ENCODE results near the gene GALR2. TPM values are rescaled to one million over a fixed set of nuclear protein-coding genes. Genes with fewer than 3 reads are reported as not detected.

Gene GALR2
- total RNA-seq, 2 experiments from 2014 or later: 0.38 to 0.40 TPM

DNA sequence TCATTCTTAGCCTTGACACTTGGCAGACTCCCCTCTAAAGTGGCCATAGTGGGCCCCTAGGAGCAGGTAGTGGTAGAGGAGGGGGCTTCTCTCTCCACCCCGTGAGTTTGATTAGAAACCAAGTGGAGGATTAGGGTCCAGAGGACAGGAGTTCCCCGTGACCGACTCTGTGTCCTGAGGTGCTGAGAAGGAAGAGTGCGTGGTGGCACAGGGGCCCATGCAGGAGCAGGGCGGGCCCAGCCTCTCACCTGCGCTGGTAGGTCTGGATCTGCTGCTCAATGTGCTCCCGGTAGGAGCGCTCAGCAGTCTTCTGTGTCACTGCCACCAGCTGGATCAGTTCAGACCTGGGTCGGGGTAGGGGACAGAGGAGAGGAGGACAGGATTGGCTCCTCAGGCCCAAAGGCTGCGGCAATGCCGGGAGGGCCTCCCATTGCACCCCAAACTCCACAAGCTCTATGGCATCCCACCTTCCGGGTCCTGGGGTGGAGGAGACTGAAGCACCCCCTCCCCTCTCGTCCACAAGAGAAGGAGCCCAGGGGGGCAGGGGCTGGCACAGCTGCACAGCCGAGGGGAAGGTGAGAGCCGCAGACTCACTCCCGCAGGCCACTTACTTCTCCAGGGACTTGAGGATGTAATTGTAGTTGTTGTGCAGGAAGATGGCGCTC, 10.6 kb downstream of the GALR2 start:
- ChIA-PET CTCF (no interaction called here), POLR2A (no interaction called here)
- H3K4me1 Mint-ChIP-seq: no peaks in the 10 kb centered on the region
- peaks cover 44% of the 10 kb centered on the region for H3K36me3 Mint-ChIP-seq (ENCODE audit: low read depth)
- no peak for DNase-seq
- H3K9me3 Mint-ChIP-seq: no peaks in the 10 kb centered on the region
- no peak overlapping the region for H3K4me3 Mint-ChIP-seq
- H3K27me3 Mint-ChIP-seq: no peaks in the 10 kb centered on the region
- no peak overlapping the region for H3K27ac Mint-ChIP-seq

DNA sequence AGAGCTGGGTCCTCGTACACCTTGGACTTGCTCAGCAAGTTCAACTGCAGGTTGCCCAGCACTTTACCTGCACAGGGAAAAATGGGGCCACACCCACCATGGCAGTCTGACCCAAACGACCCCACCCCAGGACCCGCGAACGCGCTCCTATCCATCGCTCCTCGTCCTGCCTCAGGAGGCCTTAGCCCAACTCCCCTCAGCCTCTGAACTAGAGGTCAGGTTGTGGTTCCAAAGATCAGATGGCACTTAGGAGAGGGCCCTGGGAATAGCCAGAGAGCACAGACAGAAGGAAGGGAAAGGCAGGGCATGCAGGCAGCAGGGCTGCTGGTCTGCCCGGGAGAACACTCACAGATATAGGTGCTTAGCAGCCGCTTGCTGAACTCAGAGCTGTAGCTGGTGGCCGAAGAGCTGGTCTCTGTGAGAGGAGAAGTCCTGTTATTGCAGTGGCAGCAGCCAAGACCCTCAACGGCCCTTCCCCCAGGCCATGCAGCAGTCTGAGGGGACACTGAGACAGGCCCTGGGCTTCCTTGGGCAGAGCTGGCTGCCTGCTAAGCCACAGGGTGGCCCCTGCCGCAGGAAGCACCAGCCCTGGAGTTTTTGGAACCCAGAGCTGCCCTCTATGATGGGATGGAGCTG, 11.3 kb downstream of the GALR2 start:
- H3K9me3 Mint-ChIP-seq: no peaks in the 10 kb centered on the region
- no peak overlapping the region for H3K4me3 Mint-ChIP-seq
- H3K36me3 Mint-ChIP-seq (ENCODE audit: low read depth): peaks cover 44% of the 10 kb centered on the region
- H3K27me3 Mint-ChIP-seq: no peaks in the 10 kb centered on the region
- ChIA-PET CTCF (no interaction called here), POLR2A (no interaction called here)
- no peak overlapping the region for H3K27ac Mint-ChIP-seq
- H3K4me1 Mint-ChIP-seq: no peaks in the 10 kb centered on the region
- no peak for DNase-seq

DNA sequence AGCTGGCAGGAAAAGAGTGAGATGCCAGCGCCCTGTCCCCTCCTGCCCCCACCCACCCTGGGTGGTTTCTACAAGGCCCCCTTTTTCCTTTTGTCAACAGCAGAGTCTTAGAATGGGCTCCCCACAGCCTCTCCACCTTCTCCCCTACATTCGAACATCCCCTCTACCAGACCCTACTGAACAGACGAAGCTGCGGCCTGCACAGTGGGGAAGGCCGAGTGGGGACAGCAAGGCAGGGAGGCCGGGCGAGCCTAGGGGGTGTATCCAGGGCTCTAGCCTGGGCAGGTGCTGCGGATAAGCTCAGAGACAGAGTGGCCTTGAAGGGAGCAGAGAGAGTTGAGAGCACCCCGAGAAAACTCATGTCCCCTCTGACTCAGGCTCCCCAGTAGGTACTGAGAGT, 11.8 kb downstream of the GALR2 start:
- no peak overlapping the region for H3K4me3 Mint-ChIP-seq
- H3K9me3 Mint-ChIP-seq: no peaks in the 10 kb centered on the region
- POLR2A ChIA-PET: no interaction called here
- no peaks in the 10 kb centered on the region for H3K27me3 Mint-ChIP-seq
- peaks cover under 1% of the 10 kb centered on the region for H3K4me1 Mint-ChIP-seq
- H3K27ac Mint-ChIP-seq: no peak overlapping the region
- CTCF ChIA-PET: no interaction called here
- no peak for DNase-seq
- peaks cover 47% of the 10 kb centered on the region for H3K36me3 Mint-ChIP-seq (ENCODE audit: low read depth)

DNA sequence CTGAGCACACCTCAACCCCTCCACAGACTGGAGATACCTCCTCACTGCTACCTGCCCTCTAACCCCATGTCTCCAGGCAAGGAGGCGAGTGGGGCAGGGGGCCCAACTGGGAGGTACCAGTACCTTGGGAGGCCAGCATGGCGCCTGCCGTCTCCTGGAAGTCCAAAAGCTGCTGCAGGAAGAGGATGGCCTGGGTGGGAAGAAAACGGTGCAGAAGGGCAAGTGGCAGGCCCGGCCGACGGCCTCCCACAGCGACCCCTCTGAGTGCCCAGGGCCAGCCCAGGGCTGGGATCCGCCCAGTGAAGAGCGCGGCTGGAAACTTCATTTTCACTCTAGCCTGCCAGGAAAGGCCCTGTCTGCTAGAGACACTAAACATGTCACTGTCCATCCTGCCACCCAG, 12.9 kb downstream of the GALR2 start:
- ChIA-PET CTCF (no interaction called here), POLR2A (no interaction called here)
- DNase-seq: no peak
- Mint-ChIP-seq H3K9me3 (no peaks in the 10 kb centered on the region), H3K36me3 (ENCODE audit: low read depth) (peaks cover 50% of the 10 kb centered on the region), H3K27me3 (no peaks in the 10 kb centered on the region), H3K4me3 (no peak overlapping the region), H3K27ac (no peak overlapping the region), H3K4me1 (peaks cover 6% of the 10 kb centered on the region)

DNA sequence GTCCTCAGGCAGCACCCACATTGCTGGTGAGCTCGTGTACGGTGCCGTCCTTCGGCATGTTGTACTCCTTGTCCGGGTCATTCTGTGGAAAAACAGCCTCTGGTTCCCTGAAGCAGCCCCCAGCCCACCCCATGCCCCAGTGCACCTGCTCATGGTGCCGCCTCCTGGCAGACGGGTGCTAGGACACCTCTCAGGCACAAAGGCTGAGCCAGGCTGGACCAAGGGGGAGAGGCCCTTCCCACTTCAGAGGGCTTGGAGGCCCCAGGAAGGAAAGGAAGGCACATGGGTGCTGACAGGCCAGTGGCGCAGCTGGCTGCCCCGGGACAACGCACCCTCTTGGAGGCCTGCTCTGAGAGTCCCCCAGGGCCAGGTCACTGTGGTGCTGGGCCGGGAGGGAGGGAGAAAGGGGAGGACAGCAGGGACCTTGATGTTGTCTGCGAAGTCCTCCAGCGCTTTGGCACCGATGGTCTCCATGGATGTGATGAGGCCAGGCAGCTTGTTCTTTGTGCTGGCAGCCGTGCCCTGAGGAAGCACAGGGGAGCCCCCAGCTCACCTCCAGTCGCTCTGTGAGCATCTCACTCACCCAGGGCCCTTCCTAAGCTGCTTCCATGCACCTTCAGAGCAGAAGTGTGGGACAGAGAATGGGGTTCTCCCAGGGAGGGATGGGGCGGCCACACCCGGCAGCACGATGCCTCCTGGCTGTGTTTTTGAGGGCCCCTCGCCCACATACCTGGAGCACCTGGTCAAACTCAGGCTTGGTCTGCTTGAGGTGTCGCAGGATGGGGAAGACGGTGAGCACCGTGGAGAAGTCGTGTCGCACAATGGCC, 13.7 kb downstream of the GALR2 start:
- Mint-ChIP-seq H3K4me1 (peaks cover 6% of the 10 kb centered on the region), H3K27me3 (no peaks in the 10 kb centered on the region), H3K36me3 (ENCODE audit: low read depth) (peaks cover 55% of the 10 kb centered on the region), H3K27ac (no peak overlapping the region), H3K9me3 (no peaks in the 10 kb centered on the region), H3K4me3 (no peak overlapping the region)
- no peak for DNase-seq
- POLR2A ChIA-PET: interaction anchor here (0.6 kb wide), 1 partner anchor 88 kb away, joined by 3 read pairs; the partner anchor contains the start of gene CDK3
- CTCF ChIA-PET: no interaction called here

DNA sequence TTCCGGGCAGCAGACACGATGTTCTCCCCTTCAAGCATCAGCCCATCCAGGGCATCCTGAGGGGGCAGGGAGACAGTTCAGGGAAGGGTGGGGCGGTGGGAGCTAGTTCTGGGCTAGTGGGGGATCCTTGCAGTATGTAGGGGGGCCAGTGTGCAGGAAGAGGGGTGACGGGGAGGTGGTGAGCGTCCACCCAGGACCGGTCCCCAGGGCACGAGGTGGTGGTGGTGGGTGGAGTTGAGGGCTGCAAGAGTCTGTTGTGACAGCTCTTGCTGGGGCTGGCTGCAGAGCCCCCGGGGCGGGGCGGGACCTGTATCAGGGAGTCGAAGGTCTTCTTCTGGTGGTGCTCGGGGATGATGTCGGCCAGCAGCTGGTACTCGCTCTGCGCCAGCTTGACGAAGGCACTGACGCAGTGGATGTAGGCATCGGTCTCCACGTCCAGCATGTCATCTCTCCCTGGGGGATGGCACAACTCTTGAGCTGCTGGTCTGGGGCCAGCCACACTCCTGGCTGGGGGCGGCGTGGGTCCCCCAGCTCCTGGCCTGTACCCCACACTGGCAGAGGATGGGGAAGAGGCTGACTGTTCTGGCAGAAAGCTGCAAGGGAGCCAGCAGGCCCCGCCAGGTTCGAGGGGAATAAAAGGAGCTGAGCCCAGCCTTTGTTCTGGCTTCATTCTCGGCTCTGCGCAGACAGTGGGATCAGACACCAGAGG, 14.4 kb downstream of the GALR2 start:
- H3K27me3 Mint-ChIP-seq: no peaks in the 10 kb centered on the region
- H3K36me3 Mint-ChIP-seq (ENCODE audit: low read depth): peaks cover 57% of the 10 kb centered on the region
- no peak overlapping the region for H3K4me3 Mint-ChIP-seq
- POLR2A ChIA-PET: interaction anchor here (0.6 to 2.6 kb wide), 2 partner anchors 14 to 88 kb away, joined by 3 to 7 read pairs; partner anchors contain the start of genes CDK3 and EXOC7
- H3K4me1 Mint-ChIP-seq: peaks cover 6% of the 10 kb centered on the region
- CTCF ChIA-PET: no interaction called here
- no peak overlapping the region for H3K27ac Mint-ChIP-seq
- DNase-seq: no peak
- H3K9me3 Mint-ChIP-seq: no peaks in the 10 kb centered on the region

DNA sequence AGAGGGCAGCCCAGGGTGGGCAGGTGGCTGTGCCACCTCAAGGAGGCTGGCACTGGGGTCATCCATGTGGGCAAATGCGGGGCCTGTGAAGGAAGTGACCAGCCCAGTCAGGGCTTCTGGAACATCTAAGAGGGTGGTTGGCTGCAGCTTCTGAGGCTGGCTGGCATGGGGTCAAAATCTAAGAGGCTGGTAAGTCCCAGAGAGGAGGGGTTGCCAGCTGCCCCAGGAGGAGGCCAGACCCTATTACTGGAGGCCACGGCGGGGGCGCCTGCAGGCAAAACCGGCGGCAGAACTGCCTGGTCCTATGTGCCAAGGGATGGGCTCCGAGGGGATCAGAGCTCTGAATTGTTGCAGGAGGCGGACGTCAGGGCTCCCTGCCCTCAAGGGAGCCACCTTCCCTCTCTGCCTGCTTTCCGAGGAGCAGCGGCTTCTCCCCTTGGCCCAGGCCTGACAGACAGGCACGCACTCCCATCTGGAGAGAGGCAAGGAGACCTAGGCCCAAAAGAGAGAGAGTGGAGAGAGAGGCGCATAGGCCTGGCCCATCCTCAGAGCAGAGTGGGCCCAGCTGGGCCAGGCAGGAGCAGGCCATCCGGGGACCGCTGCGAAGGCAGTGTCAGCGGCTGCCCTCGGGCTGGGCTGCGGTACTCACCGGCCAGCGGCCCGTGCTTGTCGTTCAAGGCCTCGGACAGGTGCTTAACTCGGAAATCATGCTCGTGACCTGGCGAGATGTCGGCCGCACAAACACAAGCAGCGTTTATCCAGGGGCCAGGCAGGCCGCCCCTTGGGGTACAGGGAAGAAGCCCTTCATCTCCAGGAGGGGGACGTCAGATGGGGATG, 15.3 kb downstream of the GALR2 start:
- ChIA-PET CTCF (no interaction called here), POLR2A (interaction anchor here (1.1 to 2.6 kb wide), 2 partner anchors 13 to 264 kb away, joined by 3 to 7 read pairs; partner anchors contain the start of genes EXOC7 and PRPSAP1)
- H3K4me3 Mint-ChIP-seq: no peak overlapping the region
- no peaks in the 10 kb centered on the region for H3K9me3 Mint-ChIP-seq
- H3K4me1 Mint-ChIP-seq: peaks cover 6% of the 10 kb centered on the region
- DNase-seq: no peak
- peaks cover 50% of the 10 kb centered on the region for H3K36me3 Mint-ChIP-seq (ENCODE audit: low read depth)
- H3K27ac Mint-ChIP-seq: no peak overlapping the region
- no peaks in the 10 kb centered on the region for H3K27me3 Mint-ChIP-seq

DNA sequence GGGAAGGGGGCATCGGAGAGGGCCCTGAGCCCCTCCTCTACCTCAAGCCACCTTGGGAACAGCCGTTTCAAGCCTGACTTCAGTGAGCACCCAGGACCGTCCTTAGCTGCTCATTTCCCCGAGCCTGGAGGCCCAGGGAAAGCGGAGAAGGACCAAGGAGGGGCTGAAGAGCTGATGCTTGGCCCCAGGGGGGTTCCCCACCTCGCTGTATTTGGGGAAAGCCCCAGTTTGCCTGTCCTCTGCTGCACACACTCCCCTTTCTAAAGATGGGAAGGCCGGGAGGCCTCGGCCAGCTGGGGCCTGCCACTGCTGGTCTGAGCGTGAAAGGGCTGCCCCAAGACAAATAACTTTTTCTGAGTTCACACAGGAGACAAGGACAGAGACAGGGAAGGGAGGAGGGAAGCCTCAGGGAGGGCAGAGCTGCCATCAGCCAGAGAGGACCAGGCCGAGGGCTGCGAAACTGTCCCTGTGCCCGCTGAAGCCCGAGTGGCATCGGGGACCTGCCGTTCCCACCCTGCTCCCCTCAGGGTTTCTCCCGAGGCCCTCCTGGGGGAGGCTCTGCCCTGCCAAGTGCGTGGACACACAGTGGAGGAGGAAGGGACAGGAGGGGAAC, 16.0 kb downstream of the GALR2 start:
- CTCF ChIA-PET: no interaction called here
- Mint-ChIP-seq H3K4me3 (no peak overlapping the region), H3K4me1 (peaks cover 6% of the 10 kb centered on the region), H3K36me3 (ENCODE audit: low read depth) (peaks cover 46% of the 10 kb centered on the region), H3K27ac (no peak overlapping the region), H3K27me3 (no peaks in the 10 kb centered on the region), H3K9me3 (no peaks in the 10 kb centered on the region)
- POLR2A ChIA-PET: interaction anchor here (1.1 to 2.6 kb wide), 2 partner anchors 13 to 263 kb away, joined by 3 to 7 read pairs; partner anchors contain the start of genes EXOC7 and PRPSAP1
- DNase-seq: no peak

DNA sequence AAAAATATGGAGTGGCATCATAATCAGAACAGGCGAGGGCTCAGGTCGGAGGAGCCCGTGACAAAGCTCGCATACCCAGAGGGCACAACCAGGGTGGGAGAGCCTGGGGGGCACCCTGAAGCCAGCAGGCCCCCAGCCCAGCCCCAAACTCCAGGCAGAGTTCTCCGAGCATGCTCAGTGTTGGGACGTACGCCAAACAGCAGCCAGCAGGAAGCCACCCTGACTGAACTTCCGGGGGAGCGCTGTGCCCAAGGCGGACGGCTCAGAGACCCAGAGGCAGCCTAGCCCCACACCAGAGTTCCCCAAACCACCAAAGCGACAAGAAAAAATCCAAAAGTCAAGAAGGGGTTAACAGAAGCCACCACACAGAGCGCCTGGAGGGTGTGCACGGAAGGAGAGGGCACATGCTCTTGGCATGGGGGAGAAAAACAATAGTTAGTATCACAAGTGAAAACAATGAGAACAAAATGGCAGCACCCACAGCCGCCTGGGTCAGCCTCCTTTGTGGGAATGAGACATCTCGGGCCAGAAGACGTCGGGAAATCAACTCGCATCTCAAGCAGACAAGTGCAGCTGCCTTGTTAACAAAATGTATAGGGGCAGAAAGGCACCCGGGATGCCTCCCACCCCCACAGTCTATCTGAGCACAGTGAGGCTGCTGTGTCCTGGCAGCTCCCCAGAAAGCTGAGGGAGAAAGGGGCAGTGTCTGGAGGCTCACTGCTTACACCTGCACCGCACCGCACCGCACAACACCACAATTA, 17.1 kb downstream of the GALR2 start:
- H3K36me3 Mint-ChIP-seq (ENCODE audit: low read depth): peaks cover 44% of the 10 kb centered on the region
- H3K4me1 Mint-ChIP-seq: peaks cover 6% of the 10 kb centered on the region
- no peak overlapping the region for H3K4me3 Mint-ChIP-seq
- H3K27ac Mint-ChIP-seq: peak overlapping the region; percentile 76
- POLR2A ChIA-PET: interaction anchor here (0.6 to 2.6 kb wide), 3 partner anchors 12 to 569 kb away, joined by 3 to 7 read pairs (median 3); partner anchors contain the start of genes ACOX1, EXOC7 and TEN1
- CTCF ChIA-PET: interaction anchor here (0.6 to 0.7 kb wide), 2 partner anchors 227 to 442 kb away, joined by 4 to 5 read pairs; no protein-coding TSS in a partner anchor
- no peaks in the 10 kb centered on the region for H3K27me3 Mint-ChIP-seq
- DNase-seq: no peak
- no peaks in the 10 kb centered on the region for H3K9me3 Mint-ChIP-seq

DNA sequence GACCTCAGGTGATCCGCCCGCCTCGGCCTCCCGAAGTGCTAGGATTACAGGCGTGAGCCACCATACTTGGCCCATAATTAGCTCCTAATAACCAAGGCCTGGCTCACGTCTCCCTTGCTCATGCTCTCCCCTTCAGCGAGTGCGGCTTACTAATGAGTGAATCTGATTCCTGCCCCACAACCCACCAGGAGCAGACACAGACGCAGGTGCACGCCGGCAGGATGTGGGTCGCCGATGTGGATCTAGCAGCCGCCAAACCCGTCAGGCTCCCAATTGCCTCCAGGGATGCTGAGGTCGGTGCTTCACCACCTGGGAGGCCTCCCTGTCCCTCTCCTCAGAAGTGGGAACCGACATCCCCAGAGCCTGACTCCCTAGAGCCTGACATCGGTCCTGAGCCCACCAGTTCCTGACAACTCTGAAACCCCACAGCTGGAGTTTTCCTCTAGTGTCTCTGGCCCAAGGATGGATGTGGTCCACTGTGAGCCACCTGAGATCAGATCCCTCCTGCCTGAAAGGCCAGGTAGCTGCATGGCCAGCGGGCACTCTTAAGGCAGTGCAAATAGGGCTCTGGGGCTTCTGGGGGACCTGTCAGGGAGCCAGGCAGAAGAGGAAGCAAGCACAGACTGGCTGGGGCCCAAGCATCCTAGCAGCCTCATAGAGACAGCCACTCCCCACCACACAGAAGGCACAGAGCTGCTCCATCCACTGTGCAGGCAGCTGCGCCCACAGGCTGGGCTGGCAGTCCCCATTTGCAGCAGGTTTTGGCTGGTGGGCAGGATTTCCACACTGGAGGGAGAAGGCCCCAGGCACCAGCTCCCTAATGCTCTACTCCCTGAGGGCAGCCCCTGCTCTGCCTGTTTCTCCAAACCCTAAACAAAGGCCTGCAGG, 18.2 kb downstream of the GALR2 start:
- ChIA-PET CTCF (interaction anchor here (0.6 to 0.7 kb wide), 2 partner anchors 226 to 443 kb away, joined by 4 to 5 read pairs; no protein-coding TSS in a partner anchor), POLR2A (interaction anchor here (0.6 to 1.7 kb wide), 5 partner anchors 10 to 568 kb away, joined by 3 to 7 read pairs (median 3); partner anchors contain the start of genes ACOX1, EXOC7 and TEN1)
- H3K27me3 Mint-ChIP-seq: no peaks in the 10 kb centered on the region
- H3K4me3 Mint-ChIP-seq: no peak overlapping the region
- H3K4me1 Mint-ChIP-seq: peaks cover 6% of the 10 kb centered on the region
- H3K36me3 Mint-ChIP-seq (ENCODE audit: low read depth): peaks cover 51% of the 10 kb centered on the region
- no peak for DNase-seq
- no peaks in the 10 kb centered on the region for H3K9me3 Mint-ChIP-seq
- no peak overlapping the region for H3K27ac Mint-ChIP-seq

Measured in activated CD4-positive, alpha-beta memory T cell treated with anti-CD3 and anti-CD28 coated beads, Interleukin-2, amount 10 ng/mL, durations not matched to agents 7 days and 5 days (primary cell).